Type B pancreatic cell (in vitro differentiated cells): Measurements from ENCODE around the gene PIP5K1B. TPM values are rescaled to one million over a fixed set of nuclear protein-coding genes. Genes with fewer than 3 reads are reported as not detected.

Experiments used
- DNase-seq: peaks from one replicate; pipeline ENCODE4 v3.0.0; 2021; ENCODE audit warnings: mixed read lengths; ENCODE audit not compliant: unreplicated experiment; ENCODE audit errors: extremely low spot score
- H3K27ac Mint-ChIP-seq: 2 replicates; pipeline ENCODE4 v1.8.0; 2021; ENCODE audit warnings: mild to moderate bottlenecking, mixed read lengths
- H3K27me3 Mint-ChIP-seq: 2 replicates; pipeline ENCODE4 v1.8.0; 2021; ENCODE audit warnings: mixed read lengths
- H3K36me3 Mint-ChIP-seq: 2 replicates; pipeline ENCODE4 v1.8.0; 2021; ENCODE audit warnings: mixed read lengths
- H3K4me1 Mint-ChIP-seq: one replicate; pipeline ENCODE4 v1.8.0; 2021; ENCODE audit warnings: mixed read lengths; ENCODE audit not compliant: unreplicated experiment
- H3K4me3 Mint-ChIP-seq: 2 replicates; pipeline ENCODE4 v1.8.0; 2021; ENCODE audit warnings: mild to moderate bottlenecking, mixed read lengths
- H3K9me3 Mint-ChIP-seq: 2 replicates; pipeline ENCODE4 v1.8.0; 2021; ENCODE audit warnings: mixed read lengths
- total RNA-seq: library from RNA; stranded (reverse); gene quantifications from 2 replicates; pipeline ENCODE4 v1.2.1, GENCODE V29; 2021; ENCODE audit warnings: low replicate concordance
- TF ChIP-seq, protein P1 (sequence below): fragments of 200-600 bp; sonication (generic); conservative IDR thresholded peaks from 2 replicates; pipeline ENCODE4 v1.5.0; 2021; ENCODE audit warnings: antibody characterized with exemption, mild to moderate bottlenecking

The PIP5K1B gene
- total RNA-seq, 1 donor from 2014 or later = 9.8 TPM

DNA sequence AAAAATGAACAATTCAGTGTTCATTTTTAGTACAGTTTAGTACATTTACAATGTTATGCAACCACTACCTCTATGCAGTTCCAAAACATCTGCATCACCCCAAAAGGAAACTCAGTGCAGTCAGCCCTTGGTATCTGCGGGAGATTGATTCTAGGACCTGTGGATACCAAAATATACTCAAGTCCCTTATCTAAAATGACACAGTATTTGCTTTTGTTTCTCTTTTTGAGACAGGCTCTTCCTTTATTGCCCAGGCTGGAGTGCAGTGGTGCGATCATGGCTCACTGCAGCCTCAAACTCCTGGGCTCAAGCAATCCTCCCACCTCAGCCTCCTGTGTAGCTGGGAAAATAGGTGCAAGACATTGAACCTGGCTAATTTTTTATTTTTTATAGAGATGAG, 114.0 kb downstream of the PIP5K1B start:
- TF ChIP-seq, protein P1, sequence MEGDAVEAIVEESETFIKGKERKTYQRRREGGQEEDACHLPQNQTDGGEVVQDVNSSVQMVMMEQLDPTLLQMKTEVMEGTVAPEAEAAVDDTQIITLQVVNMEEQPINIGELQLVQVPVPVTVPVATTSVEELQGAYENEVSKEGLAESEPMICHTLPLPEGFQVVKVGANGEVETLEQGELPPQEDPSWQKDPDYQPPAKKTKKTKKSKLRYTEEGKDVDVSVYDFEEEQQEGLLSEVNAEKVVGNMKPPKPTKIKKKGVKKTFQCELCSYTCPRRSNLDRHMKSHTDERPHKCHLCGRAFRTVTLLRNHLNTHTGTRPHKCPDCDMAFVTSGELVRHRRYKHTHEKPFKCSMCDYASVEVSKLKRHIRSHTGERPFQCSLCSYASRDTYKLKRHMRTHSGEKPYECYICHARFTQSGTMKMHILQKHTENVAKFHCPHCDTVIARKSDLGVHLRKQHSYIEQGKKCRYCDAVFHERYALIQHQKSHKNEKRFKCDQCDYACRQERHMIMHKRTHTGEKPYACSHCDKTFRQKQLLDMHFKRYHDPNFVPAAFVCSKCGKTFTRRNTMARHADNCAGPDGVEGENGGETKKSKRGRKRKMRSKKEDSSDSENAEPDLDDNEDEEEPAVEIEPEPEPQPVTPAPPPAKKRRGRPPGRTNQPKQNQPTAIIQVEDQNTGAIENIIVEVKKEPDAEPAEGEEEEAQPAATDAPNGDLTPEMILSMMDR = no peak
- H3K9me3 Mint-ChIP-seq = no peaks in the 10 kb centered on the region
- H3K27ac Mint-ChIP-seq = no peak overlapping the region
- DNase-seq = no peak
- no peaks in the 10 kb centered on the region for H3K36me3 Mint-ChIP-seq
- no peak overlapping the region for H3K4me3 Mint-ChIP-seq
- no peaks in the 10 kb centered on the region for H3K4me1 Mint-ChIP-seq
- H3K27me3 Mint-ChIP-seq = no peaks in the 10 kb centered on the region

DNA sequence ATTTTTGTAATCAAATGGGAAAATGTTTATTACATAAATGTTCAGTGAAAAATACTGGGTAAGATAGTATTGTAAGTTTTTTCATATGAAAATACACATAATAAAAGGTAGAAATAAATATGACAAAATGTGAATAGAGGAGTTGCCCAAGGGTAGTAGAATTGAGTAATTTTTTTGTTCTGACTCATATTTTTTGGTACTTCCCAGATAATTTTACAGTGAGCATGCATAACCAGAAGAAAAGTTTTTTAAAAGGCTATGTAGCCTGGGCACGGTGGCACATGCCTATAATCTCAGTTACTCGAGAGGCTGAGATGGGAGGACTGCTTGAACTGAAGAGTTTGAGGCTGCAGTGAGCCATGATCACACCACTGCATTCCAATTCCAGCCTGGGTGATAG, 116.9 kb downstream of the PIP5K1B start:
- H3K4me1 Mint-ChIP-seq = no peaks in the 10 kb centered on the region
- TF ChIP-seq, protein P1 = no peak
- no peak overlapping the region for H3K27ac Mint-ChIP-seq
- no peaks in the 10 kb centered on the region for H3K36me3 Mint-ChIP-seq
- DNase-seq = no peak
- H3K9me3 Mint-ChIP-seq = no peaks in the 10 kb centered on the region
- H3K4me3 Mint-ChIP-seq = no peak overlapping the region
- H3K27me3 Mint-ChIP-seq = no peaks in the 10 kb centered on the region

DNA sequence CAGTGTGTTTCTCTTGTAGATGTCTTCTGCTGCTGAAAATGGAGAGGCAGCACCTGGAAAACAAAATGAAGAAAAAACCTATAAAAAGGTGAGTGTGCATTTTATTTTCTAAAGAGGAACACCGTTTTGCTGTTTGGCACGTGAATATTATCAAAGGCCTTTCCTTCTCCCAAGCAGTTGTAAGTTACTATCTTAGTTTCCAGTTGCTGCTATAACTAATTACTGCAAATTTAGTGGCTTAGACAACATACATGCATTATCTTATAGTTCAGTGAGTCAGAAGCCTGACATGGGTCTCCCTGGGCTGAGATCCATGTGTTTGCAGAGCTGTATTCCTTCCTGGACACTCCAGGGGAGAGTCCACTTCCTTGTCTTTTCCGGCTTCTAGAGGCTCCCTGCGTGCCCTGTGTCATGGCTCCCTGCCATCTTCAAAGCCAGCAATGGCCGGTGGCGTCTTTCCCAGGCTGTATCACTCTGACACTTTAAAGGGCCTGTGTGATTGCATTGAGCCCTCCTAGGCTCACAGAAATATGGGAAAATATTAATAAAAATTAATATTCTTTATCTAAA, 117.6 kb downstream of the PIP5K1B start:
- H3K9me3 Mint-ChIP-seq = no peaks in the 10 kb centered on the region
- TF ChIP-seq, protein P1 = no peak
- H3K36me3 Mint-ChIP-seq = no peaks in the 10 kb centered on the region
- H3K4me1 Mint-ChIP-seq = no peaks in the 10 kb centered on the region
- H3K27ac Mint-ChIP-seq = no peak overlapping the region
- H3K4me3 Mint-ChIP-seq = no peak overlapping the region
- H3K27me3 Mint-ChIP-seq = no peaks in the 10 kb centered on the region
- no peak for DNase-seq

DNA sequence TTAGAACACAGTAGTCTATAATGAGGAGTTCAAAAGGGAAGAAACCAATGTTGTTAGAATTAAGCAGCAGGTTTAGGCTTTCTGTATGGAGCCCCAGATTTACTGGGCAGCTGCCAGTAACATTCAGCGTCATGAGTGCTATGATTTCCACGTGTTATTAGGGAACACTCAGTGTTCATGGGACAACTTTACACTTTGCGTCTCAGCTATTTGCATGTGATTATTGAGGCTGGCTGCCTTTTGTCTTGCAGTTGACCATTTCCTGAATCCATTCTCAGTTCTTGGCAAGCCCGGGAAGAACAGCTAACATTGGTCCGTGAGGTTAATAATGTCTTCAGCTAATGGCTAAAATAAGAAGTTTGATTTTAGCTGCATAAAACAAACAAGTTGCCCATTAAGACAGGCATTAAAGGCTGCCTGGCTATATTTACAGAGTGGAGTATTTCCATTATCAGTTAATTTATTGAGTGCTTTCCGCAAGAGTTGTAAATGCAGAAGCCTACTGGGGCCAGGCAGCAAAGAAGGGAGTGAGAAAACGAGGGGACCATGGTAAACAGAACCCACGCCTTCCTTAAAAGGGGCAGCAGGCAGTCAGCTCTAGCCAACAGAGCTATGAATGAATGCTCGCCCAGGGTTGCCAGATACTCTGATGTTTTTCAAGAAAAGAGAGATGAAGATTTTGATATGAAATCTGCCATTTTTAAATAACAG, 120.9 kb downstream of the PIP5K1B start:
- Mint-ChIP-seq H3K4me3 (no peak overlapping the region), H3K9me3 (no peaks in the 10 kb centered on the region), H3K27ac (no peak overlapping the region), H3K4me1 (no peaks in the 10 kb centered on the region), H3K27me3 (no peaks in the 10 kb centered on the region), H3K36me3 (no peaks in the 10 kb centered on the region)
- TF ChIP-seq, protein P1 = no peak
- no peak for DNase-seq

DNA sequence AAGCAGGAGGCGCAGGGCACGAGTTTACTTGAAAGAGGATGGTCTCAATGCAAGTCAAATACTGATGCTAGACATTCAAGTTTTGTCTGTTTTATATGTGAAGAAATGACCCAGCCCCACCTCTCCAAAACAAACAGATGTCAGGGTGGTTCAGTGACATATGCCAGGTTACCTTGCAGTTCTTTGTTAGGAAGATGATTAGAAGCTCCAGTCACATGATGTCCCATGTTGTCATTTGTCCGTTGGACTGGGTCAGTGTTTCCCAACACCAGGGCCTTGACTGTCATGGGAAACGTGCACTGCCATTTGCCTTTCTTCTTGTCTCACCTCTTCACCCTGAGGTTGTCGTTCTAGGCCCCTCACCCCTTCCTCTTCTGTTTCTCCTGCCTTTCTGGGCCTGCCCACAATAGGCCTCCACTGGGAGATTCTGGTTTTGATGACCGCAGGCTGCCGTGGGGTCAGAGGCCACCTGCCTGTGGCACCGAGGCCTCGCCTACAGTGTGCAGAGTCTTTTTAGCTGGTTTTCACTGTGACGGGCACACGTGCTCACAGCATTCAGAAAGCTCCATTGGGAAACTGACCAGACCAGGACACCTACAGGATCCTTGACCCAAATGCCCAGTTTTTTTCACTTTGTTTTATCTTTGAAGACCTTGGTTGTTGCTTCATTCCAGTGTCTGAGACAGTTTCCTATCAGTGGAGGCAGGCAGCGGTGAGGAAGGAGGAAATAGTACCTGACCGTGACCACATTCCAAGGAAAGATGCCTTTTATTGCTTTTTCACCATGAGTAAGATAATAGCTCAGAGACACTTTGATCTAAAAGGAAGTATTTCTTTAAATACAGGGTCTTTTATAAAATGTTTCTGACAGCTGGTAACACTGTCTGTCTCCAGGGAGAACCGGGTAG, 123.1 kb downstream of the PIP5K1B start:
- H3K9me3 Mint-ChIP-seq = no peaks in the 10 kb centered on the region
- TF ChIP-seq, protein P1 = no peak
- no peaks in the 10 kb centered on the region for H3K27me3 Mint-ChIP-seq
- H3K27ac Mint-ChIP-seq = no peak overlapping the region
- DNase-seq = no peak
- H3K36me3 Mint-ChIP-seq = no peaks in the 10 kb centered on the region
- H3K4me3 Mint-ChIP-seq = no peak overlapping the region
- H3K4me1 Mint-ChIP-seq = no peaks in the 10 kb centered on the region
